COLO829 (cell line): ENCODE results near the gene ZNG1A.
"Not testable (repeated sequence)": the region's sequence is repeated elsewhere in the genome, so short reads cannot be mapped to it uniquely, and the experiment has no call there.

Experiments used
- DNase-seq: peaks from one replicate; pipeline ENCODE4 v3.0.0; 2012; ENCODE audit warnings: low spot score

The ZNG1A gene

DNA sequence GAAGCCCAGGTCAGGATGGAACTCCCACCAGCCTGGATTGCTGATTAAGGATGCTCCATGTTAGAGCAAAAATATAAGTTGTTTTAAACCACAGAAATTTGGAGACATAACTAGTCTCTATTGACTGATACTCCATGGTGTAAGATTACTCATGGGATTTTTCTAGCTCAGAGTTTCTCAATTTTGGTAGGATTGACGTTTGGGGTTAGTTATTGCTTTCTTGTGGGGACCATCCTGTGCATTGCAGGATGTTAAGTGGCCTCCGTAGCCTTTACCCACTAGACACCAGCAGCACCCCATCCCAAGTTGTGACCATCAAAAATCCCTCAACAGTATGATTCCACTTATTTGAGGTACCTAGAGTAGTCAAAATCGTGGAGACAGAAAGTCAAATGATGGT lies 80.1 kb downstream of the ZNG1A start:
- not testable (repeated sequence) for DNase-seq

DNA sequence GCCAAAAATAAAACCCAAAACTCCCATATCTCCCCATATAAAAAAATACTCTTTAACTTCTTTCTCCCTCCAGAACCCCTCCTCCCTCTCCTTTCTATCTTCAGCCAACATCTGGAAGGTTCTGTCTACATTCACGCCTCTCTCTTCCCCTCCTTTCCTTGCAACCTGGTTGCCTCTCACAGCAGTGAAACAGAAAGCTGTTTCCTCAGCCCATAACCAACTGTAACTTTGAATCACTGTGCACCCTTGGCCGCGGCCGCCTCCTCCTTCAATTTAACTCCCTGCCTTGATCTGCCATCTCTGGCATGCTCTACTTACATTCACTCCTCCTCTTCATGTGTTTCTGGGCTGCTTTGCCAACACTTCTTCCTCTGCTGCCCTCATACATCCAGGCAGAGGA lies 83.9 kb downstream of the ZNG1A start:
- DNase-seq = not testable (repeated sequence)

DNA sequence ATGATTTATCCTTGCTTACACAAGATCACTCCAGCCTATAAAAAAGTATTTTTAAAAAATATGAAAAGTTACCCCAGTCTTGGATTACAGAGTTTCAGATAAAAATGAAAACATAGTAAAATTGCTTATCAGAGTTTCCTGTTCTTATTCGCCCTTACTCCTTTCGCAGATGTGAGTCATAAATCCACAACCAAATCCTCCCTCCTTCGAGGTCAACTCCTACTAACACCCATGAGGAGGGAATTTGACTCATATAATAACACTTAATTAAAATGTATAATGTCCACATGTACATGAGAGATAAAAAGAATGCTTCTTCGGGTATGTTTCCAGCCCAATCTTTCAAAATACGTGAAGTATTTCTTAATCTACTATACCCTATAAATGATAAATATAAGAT lies 84.5 kb downstream of the ZNG1A start:
- not testable (repeated sequence) for DNase-seq

DNA sequence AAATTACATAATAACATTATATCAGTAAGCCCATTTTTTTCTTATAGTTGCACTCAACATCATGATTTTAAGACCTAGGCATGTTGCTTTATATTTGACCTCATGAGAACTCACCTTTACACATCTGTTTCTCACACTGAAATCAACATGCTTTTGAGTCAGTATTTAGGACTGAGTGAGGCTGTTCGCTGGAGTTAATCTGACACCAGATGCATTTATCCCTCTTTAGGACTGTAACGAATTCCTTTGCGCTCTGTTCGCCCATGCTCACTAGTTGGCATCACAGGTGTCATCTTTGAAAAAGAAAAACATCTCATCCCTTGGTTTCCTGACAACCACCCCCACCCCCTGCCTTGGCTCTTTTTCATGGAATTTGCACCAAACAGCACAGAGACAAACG lies 84.9 kb downstream of the ZNG1A start:
- DNase-seq = not testable (repeated sequence)

DNA sequence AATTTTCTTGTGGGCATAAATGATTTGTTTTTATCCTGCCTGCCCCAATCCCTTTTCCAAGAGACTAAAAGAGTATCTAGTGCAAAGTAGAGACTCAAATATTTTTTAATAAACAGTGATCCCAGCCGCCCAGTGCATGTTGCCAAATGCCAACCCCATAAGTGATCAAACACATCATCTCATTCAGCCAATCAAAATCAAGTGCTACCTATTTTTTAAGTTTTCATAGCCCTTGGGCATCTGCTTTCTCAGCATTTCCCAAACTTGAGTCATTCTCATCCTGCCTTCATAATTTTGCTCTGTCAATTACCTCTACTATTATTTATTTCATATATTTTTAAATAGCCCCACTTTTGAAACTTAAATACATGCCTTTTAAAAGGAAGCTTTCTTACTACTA lies 88.0 kb downstream of the ZNG1A start:
- not testable (repeated sequence) for DNase-seq

DNA sequence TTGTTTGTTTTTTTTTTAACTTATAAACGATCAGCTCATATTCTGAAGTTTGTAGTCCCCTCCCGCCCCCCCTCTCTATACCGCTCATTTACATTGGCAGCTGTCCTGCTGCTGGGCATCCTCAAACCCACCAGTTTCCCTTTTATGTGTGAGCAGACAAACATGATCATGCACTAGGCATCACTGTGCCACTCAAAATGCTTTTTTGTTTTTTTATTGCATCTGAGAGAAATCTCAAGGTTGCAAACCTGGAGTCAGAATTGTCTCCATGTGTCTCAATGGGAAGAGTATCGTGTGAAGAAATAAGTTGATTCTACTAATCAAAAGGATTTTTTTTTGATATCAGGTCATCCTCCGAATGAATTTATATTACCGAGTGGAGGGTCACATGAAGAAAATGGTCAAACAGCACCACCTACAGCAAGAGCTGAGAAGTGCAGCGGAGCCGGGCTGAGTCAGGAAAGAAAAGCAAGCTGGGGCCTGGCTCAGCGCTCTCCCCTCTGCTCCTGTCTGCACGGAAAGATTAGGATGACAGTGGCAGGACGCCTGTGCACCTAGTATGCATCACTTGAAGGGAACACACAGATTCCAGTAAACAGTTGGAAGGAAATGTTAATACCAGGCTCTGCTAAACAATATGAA lies 90.3 kb downstream of the ZNG1A start:
- DNase-seq = not testable (repeated sequence)

DNA sequence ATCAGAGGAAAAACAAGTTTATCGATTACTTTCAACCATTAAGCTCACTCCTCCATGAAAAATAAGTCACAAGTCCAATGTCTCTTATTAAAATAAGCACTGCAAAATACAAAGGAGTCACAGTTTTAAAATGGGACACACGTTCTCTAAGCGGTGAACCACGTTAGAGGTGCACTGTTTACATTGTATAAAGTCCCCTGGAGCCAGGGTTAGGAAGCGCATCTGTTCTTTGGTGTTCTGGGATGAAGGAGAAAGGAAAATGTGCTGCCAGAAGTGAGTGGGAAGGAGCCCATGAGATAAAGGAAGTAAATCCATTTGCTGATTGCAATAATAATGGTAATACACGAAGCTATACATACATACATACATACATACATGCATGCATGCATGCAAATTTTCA lies 91.0 kb downstream of the ZNG1A start:
- DNase-seq = not testable (repeated sequence)

DNA sequence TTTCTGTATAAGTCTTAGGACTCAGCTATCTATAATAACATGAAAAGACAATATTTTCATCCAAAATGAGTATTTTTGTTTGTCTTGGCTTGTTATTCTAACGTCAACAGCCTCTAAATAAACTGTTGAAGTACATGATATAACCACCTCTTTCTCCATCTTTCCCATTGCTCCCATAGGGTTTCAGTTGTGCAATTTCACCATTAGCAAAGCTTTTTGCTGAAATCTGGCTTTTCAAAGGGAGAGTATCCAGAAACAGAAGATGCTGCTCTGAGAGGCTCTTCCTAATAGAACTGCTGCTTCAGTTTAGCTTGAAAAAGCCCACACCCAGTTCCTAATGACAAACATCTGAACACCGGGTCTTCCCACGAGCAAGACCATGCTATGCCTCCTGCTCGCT lies 91.8 kb downstream of the ZNG1A start:
- DNase-seq = not testable (repeated sequence)

DNA sequence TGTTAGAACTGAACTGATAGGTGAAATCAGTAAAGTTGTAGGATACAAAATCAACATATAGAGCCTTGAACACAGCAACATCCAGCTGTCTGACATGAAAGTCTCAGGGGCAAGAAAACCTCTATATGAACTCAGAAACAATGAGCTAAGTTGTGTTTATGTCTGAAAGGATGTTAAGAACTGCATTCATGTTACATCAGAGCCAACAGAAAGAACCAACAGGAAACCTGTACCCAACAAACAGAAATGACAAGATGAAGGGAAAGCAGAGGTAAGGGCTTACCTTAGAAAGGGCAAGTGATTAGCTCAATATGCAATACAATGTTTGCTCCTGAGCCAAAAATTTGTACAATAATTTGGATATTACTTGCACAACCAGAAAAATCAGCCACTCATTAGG lies 92.2 kb downstream of the ZNG1A start:
- DNase-seq = not testable (repeated sequence)

DNA sequence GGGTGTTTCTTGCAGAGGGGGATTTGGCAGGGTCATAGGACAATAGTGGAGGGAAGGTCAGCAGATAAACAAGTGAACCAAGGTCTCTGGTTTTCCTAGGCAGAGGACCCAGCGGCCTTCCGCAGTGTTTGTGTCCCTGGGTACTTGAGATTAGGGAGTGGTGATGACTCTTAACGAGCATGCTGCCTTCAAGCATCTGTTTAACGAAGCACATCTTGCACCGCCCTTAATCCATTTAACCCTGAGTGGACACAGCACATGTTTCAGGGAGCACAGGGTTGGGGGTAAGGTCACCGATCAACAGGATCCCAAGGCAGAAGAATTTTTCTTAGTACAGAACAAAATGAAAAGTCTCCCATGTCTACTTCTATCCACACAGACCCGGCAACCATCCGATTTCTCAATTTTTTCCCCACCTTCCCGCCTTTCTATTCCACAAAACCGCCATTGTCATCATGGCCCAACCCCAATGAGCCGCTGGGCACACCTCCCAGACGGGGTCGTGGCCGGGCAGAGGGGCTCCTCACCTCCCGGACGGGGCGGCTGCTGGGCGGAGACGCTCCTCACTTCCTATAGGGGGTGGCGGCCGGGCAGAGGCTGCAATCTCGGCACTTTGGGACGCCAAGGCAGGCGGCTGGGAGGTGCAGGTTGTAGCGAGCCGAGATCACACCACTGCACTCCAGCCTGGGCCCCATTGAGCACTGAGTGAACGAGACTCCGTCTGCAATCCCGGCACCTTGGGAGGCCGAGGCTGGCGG lies 95.7 kb downstream of the ZNG1A start:
- not testable (repeated sequence) for DNase-seq

DNA sequence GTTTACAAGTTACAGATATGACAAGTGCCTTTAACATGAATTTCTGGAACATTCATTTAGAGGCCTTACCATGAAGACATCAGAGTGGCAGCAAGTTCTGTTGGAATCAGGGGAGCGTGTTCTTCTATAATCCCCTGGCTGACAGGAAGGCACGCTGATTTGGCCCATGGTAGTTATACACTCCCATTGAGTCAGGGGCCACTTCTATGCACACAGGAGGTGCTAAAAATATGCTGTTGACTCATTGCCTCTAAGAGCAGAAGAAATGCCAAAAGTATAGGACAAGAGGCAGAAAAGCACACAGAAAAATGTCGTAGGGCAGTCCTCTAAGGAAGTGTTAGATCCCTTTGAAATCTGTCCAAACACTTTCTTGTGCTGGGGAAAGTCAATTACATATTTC lies 100.5 kb downstream of the ZNG1A start:
- DNase-seq = not testable (repeated sequence)

DNA sequence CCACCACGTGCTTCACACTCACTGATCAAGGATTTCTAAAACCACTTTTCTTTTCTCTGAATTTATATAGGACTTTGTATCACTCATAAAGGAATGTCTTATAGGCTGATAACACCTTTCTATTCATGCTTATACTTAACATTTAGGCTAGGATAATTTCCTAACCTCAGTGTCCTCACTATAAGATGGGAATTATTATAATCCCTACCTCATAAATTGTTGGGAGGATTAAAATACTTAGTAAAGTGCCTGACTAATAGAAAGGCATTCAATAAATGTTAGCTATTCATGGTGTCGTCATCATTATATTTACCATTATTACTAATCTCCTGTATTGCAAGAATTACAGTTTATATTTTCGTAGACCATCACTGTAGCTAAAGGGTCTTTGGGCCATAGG lies 102.5 kb downstream of the ZNG1A start:
- not testable (repeated sequence) for DNase-seq

DNA sequence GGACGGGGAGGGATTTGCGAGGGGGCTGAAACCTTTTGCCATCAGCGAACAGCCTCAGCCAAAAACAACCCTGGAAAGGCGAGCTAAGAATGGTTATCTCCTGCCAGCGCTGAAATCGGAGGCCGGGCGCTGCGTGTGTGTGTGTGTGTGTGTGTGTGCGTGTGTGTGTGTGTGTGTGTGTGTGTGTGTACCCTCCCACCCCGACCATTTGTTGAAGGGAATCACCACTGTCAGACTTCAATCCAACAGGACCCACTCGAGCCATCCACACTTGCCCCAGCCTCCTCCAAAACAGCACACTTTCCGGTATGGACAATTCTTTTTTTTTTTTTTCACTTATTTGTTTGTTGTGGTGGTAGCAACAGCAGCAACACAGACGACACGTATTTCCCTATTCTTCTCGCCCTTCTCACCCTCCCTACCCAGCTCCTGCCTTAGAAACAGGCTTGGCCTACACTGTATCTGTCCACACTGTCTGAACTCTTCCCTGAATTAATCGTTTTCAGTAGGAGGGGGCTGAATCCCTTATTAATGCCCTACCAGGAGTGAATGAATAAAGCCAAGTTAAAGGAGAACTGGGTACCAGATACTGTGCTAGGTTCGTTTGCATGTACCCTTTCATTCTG lies 104.8 kb downstream of the ZNG1A start:
- DNase-seq = not testable (repeated sequence)

DNA sequence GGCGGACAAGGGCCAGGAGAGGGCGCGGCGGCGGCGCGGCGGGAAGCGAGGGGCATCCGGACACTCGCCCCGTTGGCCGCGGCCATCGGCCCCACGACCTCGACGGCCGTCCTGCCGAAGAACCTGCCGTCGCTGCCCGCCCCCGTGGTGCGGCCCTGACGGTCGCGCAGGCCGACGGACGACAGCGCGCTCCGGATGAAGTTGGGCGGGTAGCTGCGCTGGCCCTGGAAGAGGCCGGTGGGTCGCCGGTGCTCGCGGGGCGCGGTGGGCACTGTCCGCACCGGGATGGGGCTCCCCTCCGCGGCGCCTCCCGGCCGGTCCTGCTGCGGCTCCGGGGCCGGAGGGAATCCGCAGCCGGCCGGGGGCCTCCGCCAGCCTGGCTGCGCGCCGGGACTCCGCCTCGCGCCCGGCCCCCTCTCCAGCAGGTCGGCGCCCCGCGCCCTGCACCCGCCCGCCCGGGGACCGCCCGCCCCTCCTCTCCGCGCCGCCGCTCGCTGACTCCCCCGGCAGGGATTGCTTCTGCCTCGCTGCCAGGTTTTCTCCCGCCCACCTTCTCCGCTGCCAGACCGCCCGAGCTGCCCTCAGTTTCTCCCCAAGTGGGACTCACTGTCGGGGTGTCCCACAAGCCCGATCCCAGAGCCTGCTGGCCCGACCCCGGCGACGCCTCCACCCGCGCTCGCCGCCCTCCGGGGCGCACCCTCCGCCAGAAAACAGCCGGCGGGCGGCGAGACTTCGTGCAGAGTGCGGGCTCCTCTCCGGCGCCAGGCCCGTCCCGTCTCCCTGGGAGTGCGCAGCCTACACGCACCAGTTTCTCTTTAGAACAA lies 105.6 kb downstream of the ZNG1A start:
- DNase-seq = not testable (repeated sequence)
